HEK293 (cell line): ENCODE measurements around the gene GRIA1.

Source experiments
- CTCF ChIA-PET: fragments of 350-600 bp; formaldehyde crosslinking; extraction: SDS; loops from one replicate; lab custom pipeline; 2021; ENCODE audit warnings: antibody characterized with exemption; lab: Yijun Ruan, JAX
- POLR2A ChIA-PET: fragments of 300-600 bp; formaldehyde crosslinking; extraction: SDS; loops from one replicate; lab custom pipeline; 2020; ENCODE audit warnings: antibody characterized with exemption, inconsistent platforms; lab: Yijun Ruan, JAX
- H3K27ac ChIP-seq: fragments of 200-500 bp; sonication (Bioruptor generic); 2 replicates; pipeline ENCODE4 v1.5.1; 2014; ENCODE audit warnings: low read depth, low read length, control low read depth, inconsistent platforms; ENCODE audit errors: extremely low read depth
- H3K36me3 ChIP-seq, 2 experiments: fragments of 200-500 bp in 1 of 2; sonication (Bioruptor generic) in 1 of 2; 1 replicate in 1 of 2; 2 replicates in 1 of 2; pipeline ENCODE4 v1.5.1; 2014 to 2017; ENCODE audit warnings: inconsistent platforms in 2 of 2, low read length in 2 of 2; ENCODE audit not compliant: control insufficient read depth in 2 of 2, insufficient read depth in 1 of 2
- H3K4me1 ChIP-seq: fragments of 200-500 bp; sonication (Bioruptor generic); 2 replicates; pipeline ENCODE4 v1.5.1; 2014; ENCODE audit warnings: mild to moderate bottlenecking, low read length, inconsistent platforms; ENCODE audit not compliant: control insufficient read depth, insufficient read depth
- H3K4me3 ChIP-seq: 2 replicates; pipeline ENCODE4 v1.5.1; 2011; ENCODE audit warnings: low read depth, mild to moderate bottlenecking, control low read depth, low read length, moderate library complexity
- H3K9me3 ChIP-seq: fragments of 200-500 bp; sonication (Bioruptor generic); 2 replicates; pipeline ENCODE4 v1.5.1; 2014; ENCODE audit warnings: low read depth, low read length, inconsistent platforms; ENCODE audit not compliant: control insufficient read depth, insufficient read depth
- GLI4 ChIP-seq: fragments of 450-650 bp; formaldehyde crosslinking; IDR thresholded peaks from 2 replicates; pipeline ENCODE4 v1.5.1; 2016; ENCODE audit warnings: missing biosample characterization, missing genetic modification characterization
- KLF1 ChIP-seq: fragments of 450-650 bp; formaldehyde crosslinking; IDR thresholded peaks from 2 replicates; pipeline ENCODE4 v1.5.1; 2016; ENCODE audit warnings: missing biosample characterization, missing genetic modification characterization
- KLF9 ChIP-seq: fragments of 450-650 bp; formaldehyde crosslinking; IDR thresholded peaks from 2 replicates; pipeline ENCODE4 v1.5.1; 2016; ENCODE audit warnings: missing biosample characterization, missing genetic modification characterization, low read depth
- RBAK ChIP-seq: fragments of 450-650 bp; formaldehyde crosslinking; IDR thresholded peaks from 2 replicates; pipeline ENCODE4 v1.5.1; 2016; ENCODE audit warnings: missing biosample characterization, missing genetic modification characterization
- SCRT1 ChIP-seq: fragments of 450-650 bp; formaldehyde crosslinking; IDR thresholded peaks from 2 replicates; pipeline ENCODE4 v1.5.1; 2016; ENCODE audit warnings: missing biosample characterization, missing genetic modification characterization, borderline replicate concordance
- SCRT2 ChIP-seq: fragments of 450-650 bp; formaldehyde crosslinking; IDR thresholded peaks from 2 replicates; pipeline ENCODE4 v1.5.1; 2016; ENCODE audit warnings: missing biosample characterization, missing genetic modification characterization
- SETDB1 ChIP-seq: IDR thresholded peaks from one replicate; pipeline ENCODE4 v1.6.1; 2017; ENCODE audit warnings: mild to moderate bottlenecking, low read length, moderate library complexity, mixed read lengths; ENCODE audit not compliant: insufficient read length
- SP3 ChIP-seq: fragments of 450-650 bp; formaldehyde crosslinking; IDR thresholded peaks from 2 replicates; pipeline ENCODE4 v1.5.1; 2016; ENCODE audit warnings: missing biosample characterization, missing genetic modification characterization
- ZNF146 ChIP-seq: fragments of 450-650 bp; formaldehyde crosslinking; IDR thresholded peaks from 2 replicates; pipeline ENCODE4 v1.5.1; 2016; ENCODE audit warnings: missing biosample characterization, missing genetic modification characterization
- ZNF175 ChIP-seq: fragments of 450-650 bp; formaldehyde crosslinking; IDR thresholded peaks from 2 replicates; pipeline ENCODE4 v1.5.1; 2016; ENCODE audit warnings: missing biosample characterization, missing genetic modification characterization
- ZNF202 ChIP-seq: fragments of 450-650 bp; formaldehyde crosslinking; IDR thresholded peaks from 2 replicates; pipeline ENCODE4 v1.5.1; 2016; ENCODE audit warnings: missing biosample characterization, missing genetic modification characterization, borderline replicate concordance
- ZNF214 ChIP-seq: fragments of 450-650 bp; formaldehyde crosslinking; IDR thresholded peaks from 2 replicates; pipeline ENCODE4 v1.5.1; 2017; ENCODE audit warnings: missing biosample characterization, mild to moderate bottlenecking, missing genetic modification characterization, borderline replicate concordance
- ZNF548 ChIP-seq: fragments of 450-650 bp; formaldehyde crosslinking; IDR thresholded peaks from 2 replicates; pipeline ENCODE4 v1.5.1; 2016; ENCODE audit warnings: missing biosample characterization, missing genetic modification characterization
- ZNF600 ChIP-seq: fragments of 450-650 bp; formaldehyde crosslinking; IDR thresholded peaks from 2 replicates; pipeline ENCODE4 v1.5.1; 2016; ENCODE audit warnings: missing biosample characterization, missing genetic modification characterization
- TF ChIP-seq, protein P1 (sequence below): fragments of 450-650 bp; formaldehyde crosslinking; IDR thresholded peaks from 2 replicates; pipeline ENCODE4 v1.5.1; 2016; ENCODE audit warnings: missing biosample characterization, missing genetic modification characterization, borderline replicate concordance
- TF ChIP-seq, protein P2 (sequence below): fragments of 450-650 bp; formaldehyde crosslinking; IDR thresholded peaks from 2 replicates; pipeline ENCODE4 v1.5.0; 2017; ENCODE audit warnings: missing biosample characterization, missing genetic modification characterization, borderline replicate concordance

The GRIA1 gene

DNA sequence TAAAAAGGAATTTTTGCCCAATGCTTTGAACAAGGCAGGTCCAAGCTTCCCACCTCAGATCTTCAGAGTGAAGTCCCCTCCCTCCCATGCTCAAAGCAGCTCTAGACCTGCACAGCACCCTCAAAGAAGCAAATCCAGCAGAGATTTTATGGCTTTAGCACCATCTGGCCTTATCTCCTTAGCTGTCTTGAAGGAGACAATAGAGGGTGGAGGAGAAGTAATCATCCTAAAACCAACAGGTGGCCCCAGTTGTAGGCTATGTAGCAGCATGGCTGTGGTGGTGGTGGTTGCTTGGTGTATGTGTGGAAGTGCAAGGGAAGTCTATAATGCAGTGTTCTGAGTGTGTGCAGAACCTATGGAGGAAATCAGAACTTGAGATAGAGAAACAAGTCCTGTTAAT is 140.1 kb downstream of the GRIA1 start:
- no peak overlapping the region for H3K4me3 ChIP-seq
- CTCF ChIA-PET = interaction anchor here (0.7 to 1.1 kb wide), 2 partner anchors 334 to 1332 kb away, joined by 3 to 5 read pairs; no protein-coding TSS in a partner anchor
- POLR2A ChIA-PET = no interaction called here

DNA sequence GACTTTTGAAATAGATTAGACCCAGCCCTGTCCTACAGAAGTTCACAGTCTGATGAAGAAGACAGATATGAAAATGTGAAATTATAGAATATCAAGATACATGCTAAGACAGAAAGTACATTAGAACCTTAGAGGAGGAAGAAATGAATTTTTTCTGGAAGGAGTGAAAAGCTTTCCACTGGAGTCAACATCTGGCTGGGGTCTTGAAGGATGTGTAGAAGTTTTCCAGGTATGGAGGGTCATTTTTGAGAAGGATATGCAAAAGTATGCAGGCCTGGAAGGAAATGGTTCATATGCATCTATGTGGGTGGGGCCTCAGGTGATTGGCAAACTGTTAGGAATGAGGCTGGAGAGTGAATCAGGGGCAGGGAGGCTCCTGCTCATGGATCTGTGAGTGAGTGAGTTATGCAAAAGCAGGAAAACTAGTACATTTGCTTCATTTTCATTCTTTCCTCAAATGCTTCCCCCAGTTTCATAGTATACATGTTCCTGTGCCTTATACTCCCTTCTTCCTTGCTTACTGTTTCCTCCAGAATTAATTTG is 142.3 kb downstream of the GRIA1 start:
- Histone ChIP-seq H3K9me3 (no peaks in the 10 kb centered on the region), H3K4me3 (no peak overlapping the region), H3K4me1 (no peaks in the 10 kb centered on the region), H3K27ac (no peak overlapping the region)
- POLR2A ChIA-PET = no interaction called here
- TF ChIP-seq GLI4 (tag by site-specific recombination) = no peak
- TF ChIP-seq, protein P1, sequence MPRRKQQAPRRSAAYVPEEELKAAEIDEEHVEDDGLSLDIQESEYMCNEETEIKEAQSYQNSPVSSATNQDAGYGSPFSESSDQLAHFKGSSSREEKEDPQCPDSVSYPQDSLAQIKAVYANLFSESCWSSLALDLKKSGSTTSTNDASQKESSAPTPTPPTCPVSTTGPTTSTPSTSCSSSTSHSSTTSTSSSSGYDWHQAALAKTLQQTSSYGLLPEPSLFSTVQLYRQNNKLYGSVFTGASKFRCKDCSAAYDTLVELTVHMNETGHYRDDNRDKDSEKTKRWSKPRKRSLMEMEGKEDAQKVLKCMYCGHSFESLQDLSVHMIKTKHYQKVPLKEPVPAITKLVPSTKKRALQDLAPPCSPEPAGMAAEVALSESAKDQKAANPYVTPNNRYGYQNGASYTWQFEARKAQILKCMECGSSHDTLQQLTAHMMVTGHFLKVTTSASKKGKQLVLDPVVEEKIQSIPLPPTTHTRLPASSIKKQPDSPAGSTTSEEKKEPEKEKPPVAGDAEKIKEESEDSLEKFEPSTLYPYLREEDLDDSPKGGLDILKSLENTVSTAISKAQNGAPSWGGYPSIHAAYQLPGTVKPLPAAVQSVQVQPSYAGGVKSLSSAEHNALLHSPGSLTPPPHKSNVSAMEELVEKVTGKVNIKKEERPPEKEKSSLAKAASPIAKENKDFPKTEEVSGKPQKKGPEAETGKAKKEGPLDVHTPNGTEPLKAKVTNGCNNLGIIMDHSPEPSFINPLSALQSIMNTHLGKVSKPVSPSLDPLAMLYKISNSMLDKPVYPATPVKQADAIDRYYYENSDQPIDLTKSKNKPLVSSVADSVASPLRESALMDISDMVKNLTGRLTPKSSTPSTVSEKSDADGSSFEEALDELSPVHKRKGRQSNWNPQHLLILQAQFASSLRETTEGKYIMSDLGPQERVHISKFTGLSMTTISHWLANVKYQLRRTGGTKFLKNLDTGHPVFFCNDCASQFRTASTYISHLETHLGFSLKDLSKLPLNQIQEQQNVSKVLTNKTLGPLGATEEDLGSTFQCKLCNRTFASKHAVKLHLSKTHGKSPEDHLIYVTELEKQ (tag by site-specific recombination) = no peak
- no peak for TF ChIP-seq ZNF548 (tag by site-specific recombination)
- TF ChIP-seq, all 188 proteins: peak for 0
- CTCF ChIA-PET = interaction anchor here (0.5 to 0.6 kb wide), 2 partner anchors 47 to 386 kb away, joined by 3 read pairs; no protein-coding TSS in a partner anchor
- H3K36me3 ChIP-seq = no peaks in the 10 kb centered on the region

More for the DNA sequence above, 140.1 kb downstream of the GRIA1 start:
- Histone ChIP-seq H3K4me1 (no peaks in the 10 kb centered on the region), H3K27ac (no peak overlapping the region), H3K9me3 (no peaks in the 10 kb centered on the region), H3K36me3 (no peaks in the 10 kb centered on the region)
- TF ChIP-seq KLF1 (tag by site-specific recombination) = no peak
- no peak for TF ChIP-seq ZNF175 (tag by site-specific recombination)
- TF ChIP-seq ZNF214 = no peak
- TF ChIP-seq ZNF202 (tag by site-specific recombination) = no peak
- TF ChIP-seq, protein P2, sequence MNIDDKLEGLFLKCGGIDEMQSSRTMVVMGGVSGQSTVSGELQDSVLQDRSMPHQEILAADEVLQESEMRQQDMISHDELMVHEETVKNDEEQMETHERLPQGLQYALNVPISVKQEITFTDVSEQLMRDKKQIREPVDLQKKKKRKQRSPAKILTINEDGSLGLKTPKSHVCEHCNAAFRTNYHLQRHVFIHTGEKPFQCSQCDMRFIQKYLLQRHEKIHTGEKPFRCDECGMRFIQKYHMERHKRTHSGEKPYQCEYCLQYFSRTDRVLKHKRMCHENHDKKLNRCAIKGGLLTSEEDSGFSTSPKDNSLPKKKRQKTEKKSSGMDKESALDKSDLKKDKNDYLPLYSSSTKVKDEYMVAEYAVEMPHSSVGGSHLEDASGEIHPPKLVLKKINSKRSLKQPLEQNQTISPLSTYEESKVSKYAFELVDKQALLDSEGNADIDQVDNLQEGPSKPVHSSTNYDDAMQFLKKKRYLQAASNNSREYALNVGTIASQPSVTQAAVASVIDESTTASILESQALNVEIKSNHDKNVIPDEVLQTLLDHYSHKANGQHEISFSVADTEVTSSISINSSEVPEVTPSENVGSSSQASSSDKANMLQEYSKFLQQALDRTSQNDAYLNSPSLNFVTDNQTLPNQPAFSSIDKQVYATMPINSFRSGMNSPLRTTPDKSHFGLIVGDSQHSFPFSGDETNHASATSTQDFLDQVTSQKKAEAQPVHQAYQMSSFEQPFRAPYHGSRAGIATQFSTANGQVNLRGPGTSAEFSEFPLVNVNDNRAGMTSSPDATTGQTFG (tag by site-specific recombination) = no peak
- TF ChIP-seq RBAK (tag by site-specific recombination) = no peak
- no peak for TF ChIP-seq ZNF146 (tag by site-specific recombination)
- no peak for TF ChIP-seq KLF9 (tag by site-specific recombination)
- TF ChIP-seq SCRT1 = peak; percentile 62; the same call in 1 of the 2 replicates
- no peak for TF ChIP-seq ZNF600 (tag by site-specific recombination)
- TF ChIP-seq SCRT2 (tag by site-specific recombination) = peak; percentile 66
- TF ChIP-seq, protein P1 (tag by site-specific recombination) = no peak
- no peak for TF ChIP-seq SP3
- no peak for TF ChIP-seq SETDB1
